Loucy (cell line): ENCODE measurements around the gene ARHGAP4.
A peak's percentile ranks its signal among the peaks of the same experiment; 100 is the strongest.

Experiments
- H2AFZ ChIP-seq: fragments of 200-600 bp; sonication (generic); 2 replicates; pipeline ENCODE4 v1.6.0; 2016; ENCODE audit warnings: antibody characterized with exemption, mild to moderate bottlenecking, low read length, moderate library complexity
- H3F3A ChIP-seq: fragments of 200-600 bp; 2 replicates; pipeline ENCODE4 v1.6.0; 2016; ENCODE audit warnings: antibody characterized with exemption, low read depth, mild to moderate bottlenecking
- H3K27me3 ChIP-seq: fragments of 200-600 bp; sonication (generic); 2 replicates; pipeline ENCODE4 v1.6.1; 2014; ENCODE audit warnings: low read length, mild to moderate bottlenecking; ENCODE audit not compliant: insufficient read depth, poor library complexity, severe bottlenecking
- H3K36me3 ChIP-seq: fragments of 200-600 bp; sonication (generic); 2 replicates; pipeline ENCODE4 v1.6.1; 2016; ENCODE audit warnings: low read length; ENCODE audit not compliant: insufficient read depth
- H3K4me1 ChIP-seq: fragments of 200-600 bp; sonication (generic); 2 replicates; pipeline ENCODE4 v1.5.1; 2014; ENCODE audit warnings: low read length, mild to moderate bottlenecking; ENCODE audit not compliant: insufficient read depth, poor library complexity, severe bottlenecking
- H3K4me2 ChIP-seq: fragments of 200-600 bp; sonication (generic); 2 replicates; pipeline ENCODE4 v1.6.0; 2014; ENCODE audit warnings: antibody characterized with exemption, low read length, low read depth, mild to moderate bottlenecking; ENCODE audit not compliant: poor library complexity, severe bottlenecking
- H3K4me3 ChIP-seq: fragments of 200-600 bp; sonication (generic); 2 replicates; pipeline ENCODE4 v1.5.1; 2014; ENCODE audit warnings: low read length, mild to moderate bottlenecking, mixed read lengths; ENCODE audit not compliant: poor library complexity, severe bottlenecking
- H3K79me2 ChIP-seq: fragments of 200-600 bp; sonication (generic); 2 replicates; pipeline ENCODE4 v1.6.1; 2014; ENCODE audit warnings: low read length; ENCODE audit not compliant: insufficient read depth
- H3K9ac ChIP-seq: fragments of 200-600 bp; sonication (generic); 2 replicates; pipeline ENCODE4 v1.6.0; 2014; ENCODE audit warnings: mild to moderate bottlenecking, low read depth, low read length, moderate library complexity; ENCODE audit not compliant: poor library complexity, severe bottlenecking
- H3K9me2 ChIP-seq: fragments of 200-600 bp; sonication (generic); replicated peaks from 2 replicates; pipeline ENCODE4 v1.6.1; 2016; ENCODE audit warnings: low read depth, low read length, mixed read lengths
- H3K9me3 ChIP-seq: fragments of 200-600 bp; sonication (generic); 2 replicates; pipeline ENCODE4 v1.6.1; 2014; ENCODE audit warnings: mild to moderate bottlenecking, antibody characterized with exemption, low read length, low read depth; ENCODE audit not compliant: insufficient read depth
- H4K20me1 ChIP-seq: fragments of 200-600 bp; sonication (generic); 2 replicates; pipeline ENCODE4 v1.6.0; 2014; ENCODE audit warnings: antibody characterized with exemption, low read length, mild to moderate bottlenecking; ENCODE audit not compliant: insufficient read depth, poor library complexity, severe bottlenecking
- EZH2phosphoT487 ChIP-seq: fragments of 200-600 bp; IDR thresholded peaks from 2 replicates; pipeline ENCODE4 v1.6.1; 2018; ENCODE audit warnings: antibody characterized with exemption, mild to moderate bottlenecking, moderate library complexity, borderline replicate concordance
- TF ChIP-seq, protein P1 (sequence below): fragments of 200-600 bp; sonication (generic); conservative IDR thresholded peaks from 2 replicates; pipeline ENCODE4 v1.5.1; 2014; ENCODE audit warnings: mild to moderate bottlenecking, antibody characterized with exemption, low read length

The ARHGAP4 gene

DNA sequence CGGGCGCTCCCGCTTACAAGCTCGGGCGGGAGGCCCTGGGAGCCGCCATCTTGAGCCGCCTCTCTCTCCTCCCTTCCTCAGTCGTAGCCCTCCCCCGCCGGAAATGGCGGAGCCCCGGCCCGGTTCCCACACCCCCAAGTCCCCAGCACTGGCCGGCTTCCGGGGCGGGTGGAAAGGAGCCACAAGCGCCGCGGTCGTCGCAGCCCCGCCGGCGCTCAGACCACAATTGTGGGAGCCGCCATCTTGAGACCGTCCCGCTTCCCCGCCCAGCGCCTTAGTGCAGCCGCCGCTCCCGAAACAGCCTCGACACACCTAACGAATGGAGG, 45.0 kb upstream of the ARHGAP4 start:
- H3K4me3 ChIP-seq, result peak overlapping the region; percentile 96
- TF ChIP-seq, protein P1, sequence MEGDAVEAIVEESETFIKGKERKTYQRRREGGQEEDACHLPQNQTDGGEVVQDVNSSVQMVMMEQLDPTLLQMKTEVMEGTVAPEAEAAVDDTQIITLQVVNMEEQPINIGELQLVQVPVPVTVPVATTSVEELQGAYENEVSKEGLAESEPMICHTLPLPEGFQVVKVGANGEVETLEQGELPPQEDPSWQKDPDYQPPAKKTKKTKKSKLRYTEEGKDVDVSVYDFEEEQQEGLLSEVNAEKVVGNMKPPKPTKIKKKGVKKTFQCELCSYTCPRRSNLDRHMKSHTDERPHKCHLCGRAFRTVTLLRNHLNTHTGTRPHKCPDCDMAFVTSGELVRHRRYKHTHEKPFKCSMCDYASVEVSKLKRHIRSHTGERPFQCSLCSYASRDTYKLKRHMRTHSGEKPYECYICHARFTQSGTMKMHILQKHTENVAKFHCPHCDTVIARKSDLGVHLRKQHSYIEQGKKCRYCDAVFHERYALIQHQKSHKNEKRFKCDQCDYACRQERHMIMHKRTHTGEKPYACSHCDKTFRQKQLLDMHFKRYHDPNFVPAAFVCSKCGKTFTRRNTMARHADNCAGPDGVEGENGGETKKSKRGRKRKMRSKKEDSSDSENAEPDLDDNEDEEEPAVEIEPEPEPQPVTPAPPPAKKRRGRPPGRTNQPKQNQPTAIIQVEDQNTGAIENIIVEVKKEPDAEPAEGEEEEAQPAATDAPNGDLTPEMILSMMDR, result no peak
- no peak for TF ChIP-seq EZH2phosphoT487
- peak overlapping the region; percentile 38 for H3K4me2 ChIP-seq
- peaks cover 10% of the 10 kb centered on the region; the same call in 1 of the 2 replicates for H3F3A ChIP-seq
- H3K9me2 ChIP-seq, result no peaks in the 10 kb centered on the region
- no peaks in the 10 kb centered on the region for H3K9me3 ChIP-seq
- peaks cover 76% of the 10 kb centered on the region for H3K79me2 ChIP-seq
- peaks cover 26% of the 10 kb centered on the region for H3K4me1 ChIP-seq
- peaks cover 41% of the 10 kb centered on the region for H4K20me1 ChIP-seq
- H3K36me3 ChIP-seq, result no peaks in the 10 kb centered on the region; the same call in 1 of the 2 replicates
- H3K27me3 ChIP-seq, result peaks cover 6% of the 10 kb centered on the region
- 0 out of 2 replicates have a peak overlapping the region, but pooled peaks have one; percentile 12 for H2AFZ ChIP-seq
- peak overlapping the region; percentile 100 for H3K9ac ChIP-seq

DNA sequence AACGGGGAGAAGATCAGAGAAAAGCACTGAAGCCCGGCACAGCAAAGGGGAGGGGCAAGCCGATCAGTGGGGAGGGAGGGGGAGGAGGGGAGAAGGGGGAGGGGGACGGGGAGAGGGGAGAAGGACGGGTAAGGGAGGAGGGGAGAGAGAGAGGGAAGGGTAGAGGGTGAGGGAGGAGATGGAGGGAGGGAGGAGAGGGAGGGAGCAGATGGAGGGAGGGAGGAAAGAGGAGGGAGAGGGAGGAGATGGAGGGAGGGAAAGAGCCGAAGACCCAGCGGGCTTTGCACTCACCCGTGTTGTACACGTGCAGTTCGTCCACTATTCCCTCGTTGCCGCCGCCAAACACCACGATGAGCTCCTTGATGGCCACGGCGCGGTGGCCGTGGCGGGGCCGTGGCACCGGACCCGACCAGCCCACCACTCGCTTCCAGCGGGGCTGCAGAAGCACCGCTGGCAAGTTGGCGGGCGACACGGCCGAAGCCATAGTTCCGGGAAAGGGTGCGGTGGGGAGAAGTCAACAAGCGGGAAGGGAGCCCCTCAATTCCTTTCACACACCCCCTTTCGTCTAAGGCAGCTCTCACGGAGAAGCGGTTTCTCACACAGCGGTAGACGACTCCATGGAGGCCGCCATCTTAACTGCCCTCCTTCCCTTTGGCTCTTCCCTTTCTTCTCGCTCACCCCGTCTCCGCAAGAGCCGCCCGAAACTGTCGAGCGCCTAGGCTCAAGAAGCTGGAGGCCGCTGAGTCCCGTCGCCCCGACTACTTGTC, 44.5 kb upstream of the ARHGAP4 start:
- H3K27me3 ChIP-seq, result peaks cover 6% of the 10 kb centered on the region
- peaks cover 76% of the 10 kb centered on the region for H3K79me2 ChIP-seq
- H4K20me1 ChIP-seq, result peaks cover 47% of the 10 kb centered on the region
- no peaks in the 10 kb centered on the region for H3K9me3 ChIP-seq
- peaks cover 29% of the 10 kb centered on the region for H3K4me1 ChIP-seq
- H2AFZ ChIP-seq, result no peak overlapping the region
- no peaks in the 10 kb centered on the region for H3K9me2 ChIP-seq
- peaks cover 10% of the 10 kb centered on the region; the same call in 1 of the 2 replicates for H3F3A ChIP-seq
- peak overlapping the region; percentile 96 for H3K4me3 ChIP-seq
- TF ChIP-seq, protein P1, result no peak
- TF ChIP-seq EZH2phosphoT487, result no peak
- H3K4me2 ChIP-seq, result peak overlapping the region; percentile 38
- peak overlapping the region; percentile 100 for H3K9ac ChIP-seq
- no peaks in the 10 kb centered on the region; the same call in 1 of the 2 replicates for H3K36me3 ChIP-seq

DNA sequence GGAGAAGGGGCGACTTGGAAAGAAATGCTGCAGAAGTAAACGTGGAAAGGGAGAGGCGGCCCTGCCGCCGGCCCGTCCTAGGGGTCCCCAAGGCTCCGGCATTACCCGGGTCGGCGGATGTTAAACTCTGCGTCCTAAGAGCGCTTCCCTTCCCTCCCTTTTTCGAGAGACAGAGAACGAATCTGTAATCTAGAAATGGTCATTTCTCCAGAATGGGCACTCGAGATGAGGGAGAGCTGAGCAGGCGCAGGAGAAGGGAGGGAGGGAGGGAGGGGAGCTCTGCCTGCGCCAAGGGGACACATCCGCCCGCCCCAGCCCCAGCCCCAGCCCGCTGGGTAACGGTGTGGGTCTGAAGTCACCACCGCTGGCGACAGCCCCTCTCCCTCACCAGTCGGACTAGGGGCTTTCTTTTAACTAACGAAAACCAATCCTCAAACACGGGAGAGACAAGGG, 43.9 kb upstream of the ARHGAP4 start:
- Histone ChIP-seq H3K4me3 (peak overlapping the region; percentile 96), H3K9ac (peak overlapping the region; percentile 100), H3K9me2 (no peaks in the 10 kb centered on the region), H3K4me2 (peak overlapping the region; percentile 97), H3K36me3 (no peaks in the 10 kb centered on the region; the same call in 1 of the 2 replicates), H2AFZ (no peak overlapping the region), H4K20me1 (peaks cover 51% of the 10 kb centered on the region), H3K79me2 (peaks cover 81% of the 10 kb centered on the region), H3F3A (peaks cover 10% of the 10 kb centered on the region; the same call in 1 of the 2 replicates), H3K9me3 (no peaks in the 10 kb centered on the region), H3K27me3 (peaks cover 6% of the 10 kb centered on the region), H3K4me1 (peaks cover 31% of the 10 kb centered on the region)
- TF ChIP-seq, protein P1, result no peak
- no peak for TF ChIP-seq EZH2phosphoT487
